Measurements from ENCODE around the gene HIPK1.

DNA sequence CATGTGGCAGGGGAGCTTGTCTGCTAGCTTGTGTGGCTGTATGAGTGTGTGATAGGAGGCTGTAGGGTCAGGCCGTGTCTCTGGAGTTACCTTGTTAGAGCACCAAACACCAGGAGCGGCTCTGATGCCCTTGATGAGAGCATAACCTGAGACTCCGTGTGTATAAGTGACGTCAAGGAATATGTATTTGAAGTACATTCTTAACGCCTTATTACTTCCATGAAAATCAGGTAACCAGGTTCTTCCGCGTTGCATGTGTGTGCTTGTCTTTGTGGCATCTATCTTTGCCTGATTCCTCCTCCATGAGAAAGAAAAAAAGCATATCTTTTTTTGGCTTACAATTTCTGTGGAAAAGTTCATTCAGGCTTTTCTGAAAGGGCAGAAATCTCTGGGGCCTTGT lies 54.7 kb downstream of the HIPK1 start:
- TF ChIP-seq, protein P1, sequence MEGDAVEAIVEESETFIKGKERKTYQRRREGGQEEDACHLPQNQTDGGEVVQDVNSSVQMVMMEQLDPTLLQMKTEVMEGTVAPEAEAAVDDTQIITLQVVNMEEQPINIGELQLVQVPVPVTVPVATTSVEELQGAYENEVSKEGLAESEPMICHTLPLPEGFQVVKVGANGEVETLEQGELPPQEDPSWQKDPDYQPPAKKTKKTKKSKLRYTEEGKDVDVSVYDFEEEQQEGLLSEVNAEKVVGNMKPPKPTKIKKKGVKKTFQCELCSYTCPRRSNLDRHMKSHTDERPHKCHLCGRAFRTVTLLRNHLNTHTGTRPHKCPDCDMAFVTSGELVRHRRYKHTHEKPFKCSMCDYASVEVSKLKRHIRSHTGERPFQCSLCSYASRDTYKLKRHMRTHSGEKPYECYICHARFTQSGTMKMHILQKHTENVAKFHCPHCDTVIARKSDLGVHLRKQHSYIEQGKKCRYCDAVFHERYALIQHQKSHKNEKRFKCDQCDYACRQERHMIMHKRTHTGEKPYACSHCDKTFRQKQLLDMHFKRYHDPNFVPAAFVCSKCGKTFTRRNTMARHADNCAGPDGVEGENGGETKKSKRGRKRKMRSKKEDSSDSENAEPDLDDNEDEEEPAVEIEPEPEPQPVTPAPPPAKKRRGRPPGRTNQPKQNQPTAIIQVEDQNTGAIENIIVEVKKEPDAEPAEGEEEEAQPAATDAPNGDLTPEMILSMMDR (IDR thresholded peaks at IDR 0.05), result no peak
- TF ChIP-seq EP300 (IDR thresholded peaks at IDR 0.05), result no peak
- no peak for TF ChIP-seq POLR2A (IDR thresholded peaks at IDR 0.05)
- no peak for TF ChIP-seq POLR2AphosphoS5 (IDR thresholded peaks at IDR 0.05)

All from suprapubic skin (tissue), 4 donors.